Colonic mucosa (tissue), 4 donors: ENCODE measurements around the gene GAB2. TPM values are rescaled to one million over a fixed set of nuclear protein-coding genes. Genes with fewer than 3 reads are reported as not detected.

Experiments used
- DNase-seq: peaks from one replicate; pipeline ENCODE4 v3.0.0-alpha.2; 2020
- H3K27ac ChIP-seq: fragments of 200-600 bp; one replicate; pipeline ENCODE4 v1.8.0; 2021
- H3K27me3 ChIP-seq: fragments of 200-600 bp; one replicate; pipeline ENCODE4 v1.8.0; 2021
- H3K36me3 ChIP-seq: fragments of 200-600 bp; one replicate; pipeline ENCODE4 v1.8.0; 2021
- H3K4me1 ChIP-seq: fragments of 200-600 bp; one replicate; pipeline ENCODE4 v1.8.0; 2021; ENCODE audit warnings: mild to moderate bottlenecking
- H3K4me3 ChIP-seq: fragments of 200-600 bp; one replicate; pipeline ENCODE4 v1.8.0; 2021
- H3K9ac ChIP-seq, 2 donors: one replicate each; pipeline ENCODE4 v1.7.0; 2013; ENCODE audit warnings: control low read depth in 2 of 2, low read depth in 2 of 2, low read length in 2 of 2
- H3K9me3 ChIP-seq: fragments of 200-600 bp; one replicate; pipeline ENCODE4 v1.8.0; 2021
- intact Hi-C: fragments of 100-400 bp; cut with DNase I; formaldehyde crosslinking; loops from one replicate; pipeline ENCODE4 v1.14.1; 2022
- total RNA-seq, 2 donors: library from RNA; stranded (reverse); fragmentation: NEBNext Ultra II Directional in 1 of 2; extraction: Animal tissue kit (Norgen Biotek cat#: 25700) in 1 of 2; gene quantifications; one replicate each; pipeline ENCODE4 v1.2.1, GENCODE V29; 2021
- TF ChIP-seq, protein P1 (sequence below): fragments of 200-600 bp; IDR thresholded peaks from one replicate; pipeline ENCODE4 v1.8.0; 2022; ENCODE audit warnings: antibody characterized with exemption, mild to moderate bottlenecking
- donor health status: healthy.
- donor health status: DM: no; HTN: no; CAD: no.
- donor health status: DM: no; HTN: no; CAD: no.

GAB2 gene
- total RNA-seq, 2 donors from 2014 or later, result 20.0 to 21.1 TPM

GRCh38 chr11:78336877-78337553, 80.6 kb downstream of the GAB2 start:
- intact Hi-C loops, result no loop called here
- DNase-seq, result no peak
- H3K4me3 ChIP-seq, result no peak overlapping the region

DNA sequence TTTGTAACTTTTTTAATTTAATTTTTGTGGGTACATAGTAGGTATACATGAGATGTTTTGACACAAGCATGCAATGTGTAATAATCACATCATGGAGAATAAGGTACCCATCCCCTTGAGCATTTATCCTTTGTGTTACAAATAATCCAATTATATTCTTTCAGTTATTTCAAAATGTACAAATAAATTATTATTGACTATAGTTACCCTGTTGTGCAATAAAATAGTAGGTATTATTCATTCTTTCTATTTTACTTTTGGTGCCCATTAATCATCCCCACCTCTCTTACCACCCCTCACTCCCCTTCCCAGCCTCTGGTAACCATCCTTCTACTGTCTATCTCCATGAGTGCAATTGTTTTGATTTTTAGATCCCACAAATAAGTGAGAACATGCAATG, 83.5 kb downstream of the GAB2 start:
- intact Hi-C loops, result no loop called here
- Histone ChIP-seq H3K9ac (no peak overlapping the region), H3K27me3 (no peaks in the 10 kb centered on the region), H3K9me3 (no peaks in the 10 kb centered on the region), H3K36me3 (no peaks in the 10 kb centered on the region), H3K4me3 (no peak overlapping the region), H3K27ac (no peak overlapping the region), H3K4me1 (no peaks in the 10 kb centered on the region)
- DNase-seq, result no peak
- TF ChIP-seq, protein P1, sequence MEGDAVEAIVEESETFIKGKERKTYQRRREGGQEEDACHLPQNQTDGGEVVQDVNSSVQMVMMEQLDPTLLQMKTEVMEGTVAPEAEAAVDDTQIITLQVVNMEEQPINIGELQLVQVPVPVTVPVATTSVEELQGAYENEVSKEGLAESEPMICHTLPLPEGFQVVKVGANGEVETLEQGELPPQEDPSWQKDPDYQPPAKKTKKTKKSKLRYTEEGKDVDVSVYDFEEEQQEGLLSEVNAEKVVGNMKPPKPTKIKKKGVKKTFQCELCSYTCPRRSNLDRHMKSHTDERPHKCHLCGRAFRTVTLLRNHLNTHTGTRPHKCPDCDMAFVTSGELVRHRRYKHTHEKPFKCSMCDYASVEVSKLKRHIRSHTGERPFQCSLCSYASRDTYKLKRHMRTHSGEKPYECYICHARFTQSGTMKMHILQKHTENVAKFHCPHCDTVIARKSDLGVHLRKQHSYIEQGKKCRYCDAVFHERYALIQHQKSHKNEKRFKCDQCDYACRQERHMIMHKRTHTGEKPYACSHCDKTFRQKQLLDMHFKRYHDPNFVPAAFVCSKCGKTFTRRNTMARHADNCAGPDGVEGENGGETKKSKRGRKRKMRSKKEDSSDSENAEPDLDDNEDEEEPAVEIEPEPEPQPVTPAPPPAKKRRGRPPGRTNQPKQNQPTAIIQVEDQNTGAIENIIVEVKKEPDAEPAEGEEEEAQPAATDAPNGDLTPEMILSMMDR, result no peak

More at GRCh38 chr11:78336877-78337553, 80.6 kb downstream of the GAB2 start:
- H3K4me1 ChIP-seq, result no peaks in the 10 kb centered on the region
- TF ChIP-seq, protein P1, result no peak
- no peak overlapping the region for H3K9ac ChIP-seq
- H3K36me3 ChIP-seq, result no peaks in the 10 kb centered on the region
- H3K27ac ChIP-seq, result no peak overlapping the region
- no peaks in the 10 kb centered on the region for H3K27me3 ChIP-seq
- no peaks in the 10 kb centered on the region for H3K9me3 ChIP-seq

DNA sequence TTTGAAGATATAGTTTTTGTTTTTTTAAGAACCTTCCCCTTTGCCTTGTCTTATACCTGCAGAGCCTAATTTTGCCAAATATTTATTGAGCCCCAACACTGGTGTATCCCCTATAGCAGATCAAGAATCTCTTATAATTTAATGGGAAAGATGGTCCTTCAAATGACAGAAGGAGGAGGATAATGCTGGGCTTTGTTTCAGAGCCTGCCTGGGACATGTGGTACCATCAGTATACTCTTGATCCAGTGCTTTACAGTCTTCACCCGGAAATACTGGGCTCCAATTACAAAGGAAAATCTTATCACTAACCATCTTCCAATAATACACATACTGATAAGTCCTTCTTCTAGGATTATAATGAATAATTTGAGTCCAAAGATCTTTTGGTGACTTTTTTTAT, 84.7 kb downstream of the GAB2 start:
- no peaks in the 10 kb centered on the region for H3K36me3 ChIP-seq
- H3K4me3 ChIP-seq, result no peak overlapping the region
- intact Hi-C loops, result no loop called here
- DNase-seq, result no peak
- H3K27me3 ChIP-seq, result no peaks in the 10 kb centered on the region
- no peak overlapping the region for H3K27ac ChIP-seq
- TF ChIP-seq, protein P1, result no peak
- no peaks in the 10 kb centered on the region for H3K4me1 ChIP-seq
- H3K9ac ChIP-seq, result no peak overlapping the region
- no peaks in the 10 kb centered on the region for H3K9me3 ChIP-seq

- intact Hi-C loops, result no loop called here
- no peaks in the 10 kb centered on the region for H3K36me3 ChIP-seq
- H3K4me3 ChIP-seq, result no peak overlapping the region
- no peak overlapping the region for H3K27ac ChIP-seq
- DNase-seq, result no peak
- H3K27me3 ChIP-seq, result no peaks in the 10 kb centered on the region
- TF ChIP-seq, protein P1, result no peak
- no peaks in the 10 kb centered on the region for H3K4me1 ChIP-seq
- H3K9me3 ChIP-seq, result no peaks in the 10 kb centered on the region
- H3K9ac ChIP-seq, result no peak overlapping the region
Measured at GRCh38 chr11:78332174-78332866, 85.3 kb downstream of the GAB2 start.

- Histone ChIP-seq H3K27me3 (no peaks in the 10 kb centered on the region), H3K4me3 (no peak overlapping the region), H3K27ac (no peak overlapping the region), H3K9ac (no peak overlapping the region), H3K4me1 (no peaks in the 10 kb centered on the region), H3K9me3 (no peaks in the 10 kb centered on the region), H3K36me3 (no peaks in the 10 kb centered on the region)
- TF ChIP-seq, protein P1, result no peak
- DNase-seq, result no peak
- intact Hi-C loops, result no loop called here
Measured at GRCh38 chr11:78331711-78332110, 85.9 kb downstream of the GAB2 start.
